ENCODE data around the gene HSPG2. TPM values are rescaled to one million over a fixed set of nuclear protein-coding genes. Genes with fewer than 3 reads are reported as not detected.

HSPG2 gene
- total and polyA plus RNA-seq, 2 of the 8 experiments (the other 6 are each of a cell fraction or from before 2014, with no cell fraction given), result 17.8 to 111 TPM

GRCh38 chr1:21951226-21951870 lies 14.2 kb upstream of the HSPG2 start:
- Histone ChIP-seq H2BK12ac (ENCODE audit: low read depth, low read length) (no peak overlapping the region), H3K4ac (replicated peaks; ENCODE audit: insufficient read length, low read depth, low read length) (no peak overlapping the region), H4K20me1 (replicated peaks in 1 of 2; ENCODE audit: control insufficient read depth in 1 of 2, insufficient read depth in 2 of 2, low read length in 2 of 2) (no peaks in the 10 kb centered on the region), H3K4me1 (replicated peaks in 1 of 4; ENCODE audit: control insufficient read depth in 3 of 4, insufficient read depth in 4 of 4, low read length in 3 of 4) (peaks cover 5 to 13% (median 8%) of the 10 kb centered on the region in 4 experiments), H2BK20ac (ENCODE audit: low read length) (no peak overlapping the region), H3K4me3 (ENCODE audit: extremely low read depth in 1 of 4, insufficient read depth in 2 of 4, low read depth in 3 of 4, low read length in 4 of 4) (no peak overlapping the region), H3K23ac (ENCODE audit: insufficient read length) (no peak overlapping the region), H3K9ac (replicated peaks in 1 of 4; ENCODE audit: extremely low read depth in 1 of 4, low read depth in 3 of 4, low read length in 3 of 4) (no peak overlapping the region), H3K14ac (ENCODE audit: insufficient read length) (no peak overlapping the region), H3K79me1 (ENCODE audit: low read depth, low read length) (no peaks in the 10 kb centered on the region), H4K91ac (replicated peaks; ENCODE audit: insufficient read length, low read length) (no peak overlapping the region), H2AK5ac (ENCODE audit: low read depth, low read length) (no peak overlapping the region), H3K4me2 (ENCODE audit: insufficient read depth in 1 of 2, low read depth in 2 of 2, low read length in 2 of 2) (no peak overlapping the region), H3K79me2 (ENCODE audit: control insufficient read depth in 1 of 2, insufficient read depth in 2 of 2, low read length in 2 of 2) (no peaks in the 10 kb centered on the region), H2AFZ (ENCODE audit: low read length) (no peak overlapping the region), H3K9me3 (ENCODE audit: insufficient read depth in 2 of 2, low read depth in 1 of 2, low read length in 1 of 2) (no peaks in the 10 kb centered on the region), H3K36me3 (ENCODE audit: control insufficient read depth in 2 of 4, insufficient read depth in 4 of 4, low read length in 3 of 4) (no peaks in the 10 kb centered on the region), H3K23me2 (ENCODE audit: low read depth, low read length) (no peaks in the 10 kb centered on the region), H4K5ac (ENCODE audit: insufficient read length, low read depth, low read length) (no peak overlapping the region), H2BK5ac (ENCODE audit: low read depth, low read length) (no peak overlapping the region), H3K27me3 (replicated peaks in 1 of 4; ENCODE audit: control insufficient read depth in 3 of 4, extremely low read depth in 1 of 4, insufficient read depth in 3 of 4, low read length in 3 of 4) (0 out of 7 replicates have a peak, but pooled peaks cover 0 to 2% (median 0%) of the 10 kb centered on the region in 4 experiments), H3K18ac (ENCODE audit: extremely low read depth, low read length) (peak overlapping the region; percentile 28; the same call in 1 of the 2 replicates), H3K56ac (replicated peaks; ENCODE audit: insufficient read length, low read depth, low read length) (no peak overlapping the region), H2BK120ac (replicated peaks; ENCODE audit: low read depth, low read length) (no peak overlapping the region), H3K27ac (ENCODE audit: low read depth, low read length) (no peak overlapping the region), H2BK15ac (ENCODE audit: low read length) (no peak overlapping the region), H4K8ac (ENCODE audit: extremely low read depth, insufficient read depth, low read length) (peak overlapping the region; percentile 1; the same call in 1 of the 2 replicates)
- WGBS, 2 experiments (ENCODE audit: extremely low coverage in 1 of 2, insufficient coverage in 1 of 2, insufficient read length in 1 of 2, insufficient replicate concordance in 2 of 2, low coverage in 1 of 2, low lambda C conversion rate in 2 of 2, missing lambda C conversion rate in 1 of 2), result 89% methylated on average over 12 of the region's 12 CpGs; no CpG with 5 or more reads in 1 of the 2 experiments
- FAIRE-seq (no peak), DNase-seq (ENCODE audit: low read depth in 1 of 2, low spot score in 2 of 2) (no peak)
- ChIA-PET CTCF (ENCODE audit: partially characterized antibody) (interaction anchor here (0.8 to 2.4 kb wide), 6 partner anchors 11 to 617 kb away, joined by 3 to 14 read pairs (median 3); no protein-coding TSS in a partner anchor), POLR2A (ENCODE audit: partially characterized antibody) (interaction anchor here (0.7 to 2.4 kb wide), 3 partner anchors 15 to 42 kb away, joined by 3 to 6 read pairs (median 3); no protein-coding TSS in a partner anchor)
- no peak for TF ChIP-seq CTBP2 (IDR thresholded peaks at IDR 0.05; ENCODE audit: borderline replicate concordance, insufficient read depth, insufficient read length, low read length)
- no peak for TF ChIP-seq RXRA (IDR thresholded peaks at IDR 0.05; ENCODE audit: insufficient read depth, low read depth, low read length)
- TF ChIP-seq EP300 (IDR thresholded peaks at IDR 0.05; ENCODE audit: borderline replicate concordance in 1 of 2, low read depth in 2 of 2, low read length in 2 of 2), result no peak
- TF ChIP-seq RNF2 (IDR thresholded peaks at IDR 0.05; ENCODE audit: borderline replicate concordance, low read depth, low read length, missing control alignments, poor library complexity, severe bottlenecking), result no peak
- TF ChIP-seq TEAD4 (IDR thresholded peaks at IDR 0.05; ENCODE audit: low read depth, low read length), result no peak
- no peak for TF ChIP-seq ZNF274 (IDR thresholded peaks at IDR 0.05; ENCODE audit: borderline replicate concordance, extremely low read depth, low read length)
- no peak for TF ChIP-seq RAD21 (IDR thresholded peaks at IDR 0.05 in 1 of 2, conservative IDR thresholded peaks at IDR 0.05 in 1 of 2; ENCODE audit: low read depth in 2 of 2, low read length in 2 of 2)
- TF ChIP-seq TAF7 (optimal IDR thresholded peaks at IDR 0.05; ENCODE audit: borderline replicate concordance, low read depth, low read length), result no peak
- no peak for TF ChIP-seq SIN3A (conservative IDR thresholded peaks at IDR 0.05 in 1 of 2, IDR thresholded peaks at IDR 0.05 in 1 of 2; ENCODE audit: low read depth in 1 of 2, low read length in 2 of 2)
